ENCODE results near the gene SLC14A1. TPM values are rescaled to one million over a fixed set of nuclear protein-coding genes. Genes with fewer than 3 reads are reported as not detected.

The SLC14A1 gene
- total and polyA plus RNA-seq, 2 of the 4 experiments (the other 2 are of a cell fraction), result 20.5 to 31.9 TPM

GRCh38 chr18:45748501-45748900 is 24.5 kb downstream of the SLC14A1 start:
- Histone ChIP-seq H3K36me3 (ENCODE audit: control insufficient read depth, insufficient read depth, low read length) (no peaks in the 10 kb centered on the region), H2BK5ac (ENCODE audit: low read depth, low read length, poor library complexity, severe bottlenecking) (no peak overlapping the region), H3K4me3 (ENCODE audit: insufficient read depth, low read depth, low read length) (no peak overlapping the region), H3K9ac (ENCODE audit: low read depth, low read length) (no peak overlapping the region), H3K4me1 (ENCODE audit: control insufficient read depth, insufficient read depth, low read length) (peaks cover 12% of the 10 kb centered on the region), H3K14ac (replicated peaks; ENCODE audit: low read depth, low read length) (no peak overlapping the region), H4K8ac (ENCODE audit: low read depth in 2 of 2, low read length in 2 of 2) (no peak overlapping the region), H3K27me3 (ENCODE audit: control insufficient read depth, insufficient read depth, low read length) (no peaks in the 10 kb centered on the region), H3K9me3 (ENCODE audit: control insufficient read depth, insufficient read depth, low read length) (no peaks in the 10 kb centered on the region), H3K23ac (ENCODE audit: low read depth, low read length) (no peak overlapping the region), H4K20me1 (ENCODE audit: insufficient read depth, low read length) (no peaks in the 10 kb centered on the region), H3K18ac (ENCODE audit: low read depth, low read length) (no peak overlapping the region), H2BK120ac (ENCODE audit: low read depth, low read length) (no peak overlapping the region), H4K5ac (ENCODE audit: low read depth, low read length) (no peak overlapping the region), H3K27ac (ENCODE audit: insufficient read depth, low read length) (no peak overlapping the region), H3K4me2 (ENCODE audit: low read depth, low read length) (no peak overlapping the region), H3K4ac (ENCODE audit: low read depth, low read length) (no peak overlapping the region), H2BK20ac (ENCODE audit: low read depth, low read length) (peak overlapping the region; percentile 22; the same call in 1 of the 2 replicates), H4K91ac (ENCODE audit: insufficient read depth, low read depth, low read length) (no peak overlapping the region), H2AK9ac (replicated peaks; ENCODE audit: low read depth, low read length, poor library complexity) (no peak overlapping the region), H2BK15ac (ENCODE audit: low read depth, low read length) (no peak overlapping the region), H3K79me1 (ENCODE audit: low read depth in 1 of 2, low read length in 2 of 2) (no peaks in the 10 kb centered on the region), H2AFZ (replicated peaks; ENCODE audit: low read length, poor library complexity) (no peak overlapping the region), H2AK5ac (ENCODE audit: low read depth, low read length) (peak overlapping the region; percentile 14; the same call in 1 of the 2 replicates), H3K56ac (ENCODE audit: extremely low read depth, insufficient read depth, low read length) (no peak overlapping the region), H3K9me1 (ENCODE audit: insufficient read depth, low read length) (no peaks in the 10 kb centered on the region)
- CTCF ChIA-PET, result interaction anchor here (0.6 kb wide), 2 partner anchors 8 to 11 kb away, joined by 3 to 4 read pairs; no protein-coding TSS in a partner anchor
- WGBS, 2 experiments (ENCODE audit: extremely low coverage in 2 of 2, insufficient read length in 1 of 2), result no CpG with 5 or more reads among the region's 2 CpGs
- ATAC-seq (ENCODE audit: low read depth), result no peak
- POLR2A ChIA-PET (ENCODE audit: unreplicated experiment), result no interaction called here
- in situ Hi-C loops (cut with MboI; ENCODE audit: low sequenced_read_pairs), result no loop called here
- peak; percentile 22 for DNase-seq
- intact Hi-C loops (cut with micrococcal nuclease), result no loop called here
- TF ChIP-seq CEBPB (IDR thresholded peaks at IDR 0.05; ENCODE audit: low read depth, low read length) (no peak), MAZ (IDR thresholded peaks at IDR 0.05; ENCODE audit: borderline replicate concordance, low read depth, low read length) (no peak), BHLHE40 (IDR thresholded peaks at IDR 0.05; ENCODE audit: low read depth, low read length) (no peak), CTCF (conservative IDR thresholded peaks at IDR 0.05; ENCODE audit: low read depth, low read length) (no peak), RAD21 (IDR thresholded peaks at IDR 0.05; ENCODE audit: low read length) (no peak), MAFK (IDR thresholded peaks at IDR 0.05; ENCODE audit: low read depth, low read length) (no peak), CHD1 (IDR thresholded peaks at IDR 0.05; ENCODE audit: low read depth, low read length) (no peak), USF2 (IDR thresholded peaks at IDR 0.05; ENCODE audit: low read depth, low read length) (no peak), MXI1 (IDR thresholded peaks at IDR 0.05; ENCODE audit: borderline replicate concordance, low read depth, low read length) (no peak), NFE2L2 (IDR thresholded peaks at IDR 0.05; ENCODE audit: low read depth, low read length) (no peak), FOS (IDR thresholded peaks at IDR 0.05; ENCODE audit: low read depth, low read length) (no peak), POLR2A (IDR thresholded peaks at IDR 0.05; ENCODE audit: low read depth, low read length) (no peak), RFX5 (IDR thresholded peaks at IDR 0.05; ENCODE audit: low read depth, low read length) (no peak), RCOR1 (IDR thresholded peaks at IDR 0.05; ENCODE audit: insufficient replicate concordance, low read length) (no peak), ELK1 (IDR thresholded peaks at IDR 0.05; ENCODE audit: borderline replicate concordance, low read depth, low read length) (no peak), SMC3 (IDR thresholded peaks at IDR 0.05; ENCODE audit: low read depth, low read length) (no peak)
- BruUV-seq (replicated peaks), result no TSS peak
- dilution Hi-C loops (cut with HindIII; ENCODE audit: low sequenced_read_pairs, unreplicated experiment), result no loop called here
